Esophagus squamous epithelium (tissue), 4 donors: ENCODE data around the gene CCM2.

Experiments used
- CTCF ChIP-seq, 6 experiments: fragments of 450-650 bp in 4 of 6; fragments of 200-600 bp in 2 of 6; sonication (generic) in 2 of 6; IDR thresholded peaks; one replicate each; pipeline ENCODE4 v1.5.1; 2016 to 2019; ENCODE audit warnings: antibody characterized with exemption in 6 of 6, mild to moderate bottlenecking in 4 of 6, moderate library complexity in 4 of 6
- POLR2A ChIP-seq, 4 donors: fragments of 450-650 bp; IDR thresholded peaks; one replicate each; pipeline ENCODE4 v1.6.1; 2017; ENCODE audit warnings: antibody characterized with exemption in 4 of 4, mild to moderate bottlenecking in 4 of 4, moderate library complexity in 3 of 4

GRCh38 chr7:44972562-44972961 lies 27.4 kb upstream of the CCM2 start:
- no peak for TF ChIP-seq CTCF (IDR thresholded peaks at IDR 0.05)
- no peak for TF ChIP-seq POLR2A (IDR thresholded peaks at IDR 0.05)
